HepG2 (cell line): ENCODE results near the gene ACADVL. TPM values are rescaled to one million over a fixed set of nuclear protein-coding genes. Genes with fewer than 3 reads are reported as not detected.

ENCODE experiments used
- CHD2 ChIP-seq: IDR thresholded peaks from 2 replicates; pipeline ENCODE4 v1.6.1; 2011; ENCODE audit warnings: low read depth, low read length, improper control_type of control experiment
- MAFF ChIP-seq: IDR thresholded peaks from 2 replicates; pipeline ENCODE4 v1.6.1; 2011; ENCODE audit warnings: low read depth, low read length, improper control_type of control experiment
- MEIS2 ChIP-seq: sonication (generic); formaldehyde crosslinking; IDR thresholded peaks from 2 replicates; pipeline ENCODE4 v1.9.0; 2021; ENCODE audit warnings: mild to moderate bottlenecking, missing genetic modification reagents
- NCOA1 ChIP-seq: sonication (generic); formaldehyde crosslinking; IDR thresholded peaks from 2 replicates; pipeline ENCODE4 v1.9.0; 2021; ENCODE audit warnings: missing genetic modification reagents
- PCBP1 ChIP-seq: fragments of 200-400 bp; formaldehyde crosslinking; IDR thresholded peaks from 2 replicates; pipeline ENCODE4 v1.6.1; 2017; ENCODE audit warnings: mild to moderate bottlenecking, low read depth, low read length, borderline replicate concordance
- RORA ChIP-seq: sonication (generic); formaldehyde crosslinking; IDR thresholded peaks from 2 replicates; pipeline ENCODE4 v1.5.0; 2020; ENCODE audit warnings: mild to moderate bottlenecking, missing genetic modification reagents, moderate library complexity
- SKI ChIP-seq: fragments of 450-650 bp; IDR thresholded peaks from one replicate; pipeline ENCODE4 v1.6.1; 2018; ENCODE audit warnings: mild to moderate bottlenecking; ENCODE audit not compliant: partially characterized antibody
- THAP11 ChIP-seq: IDR thresholded peaks from 2 replicates; pipeline ENCODE4 v1.6.1; 2016; ENCODE audit warnings: missing biosample characterization, missing genetic modification reagents
- YEATS4 ChIP-seq: sonication (generic); formaldehyde crosslinking; IDR thresholded peaks from 2 replicates; pipeline ENCODE4 v1.4.0; 2020; ENCODE audit warnings: missing genetic modification reagents, borderline replicate concordance
- ZC3H4 ChIP-seq: sonication (generic); formaldehyde crosslinking; IDR thresholded peaks from 2 replicates; pipeline ENCODE4 v1.4.0; 2020; ENCODE audit warnings: missing genetic modification reagents, borderline replicate concordance
- ZFP90 ChIP-seq: sonication (generic); formaldehyde crosslinking; IDR thresholded peaks from 2 replicates; pipeline ENCODE4 v1.8.0; 2022; ENCODE audit warnings: missing genetic modification reagents, mild to moderate bottlenecking, inconsistent platforms, borderline replicate concordance
- ZNF20 ChIP-seq: sonication (generic); formaldehyde crosslinking; IDR thresholded peaks from 2 replicates; pipeline ENCODE4 v1.4.0; 2020; ENCODE audit warnings: mild to moderate bottlenecking, moderate library complexity, missing genetic modification reagents
- ZNF30 ChIP-seq: sonication (generic); formaldehyde crosslinking; IDR thresholded peaks from 2 replicates; pipeline ENCODE4 v1.5.0; 2020; ENCODE audit warnings: mild to moderate bottlenecking, missing genetic modification reagents
- ZNF430 ChIP-seq: sonication (generic); formaldehyde crosslinking; IDR thresholded peaks from 2 replicates; pipeline ENCODE4 v1.9.0; 2021; ENCODE audit warnings: mild to moderate bottlenecking, missing genetic modification reagents
- ZNF543 ChIP-seq: sonication (generic); formaldehyde crosslinking; IDR thresholded peaks from 2 replicates; pipeline ENCODE4 v1.4.0; 2020; ENCODE audit warnings: mild to moderate bottlenecking, missing genetic modification reagents
- ZNF816 ChIP-seq: sonication (generic); formaldehyde crosslinking; IDR thresholded peaks from 2 replicates; pipeline ENCODE4 v1.8.0; 2022; ENCODE audit warnings: missing genetic modification reagents, mild to moderate bottlenecking, borderline replicate concordance
- polyA plus RNA-seq, 8 experiments: library from polyadenylated mRNA; depleted of rRNA in 3 of 8; stranded (reverse) in 7 of 8; unstranded in 1 of 8; fragments of >200 nt; fragmentation: Illumina TruSeq in 4 of 8; extraction: Trizol in 4 of 8; gene quantifications; 2 replicates each; pipeline versions ENCODE4 v1.2.1 to v1.2.3, GENCODE V29; 2011 to 2016; ENCODE audit warnings: low read depth in 4 of 8, missing spikeins in 1 of 8, mixed read lengths in 1 of 8; ENCODE audit not compliant: insufficient read depth in 1 of 8
- total RNA-seq, 5 experiments: library from RNA; depleted of rRNA; stranded (reverse); fragments of >200 nt; fragmentation: Illumina TruSeq; extraction: Trizol; gene quantifications; 2 replicates each; pipeline ENCODE4 v1.2.3, GENCODE V29; 2016; ENCODE audit warnings: low read depth in 1 of 5
- TF ChIP-seq, protein P1 (sequence below): IDR thresholded peaks from 2 replicates; pipeline ENCODE4 v1.4.0; 2020; ENCODE audit warnings: mild to moderate bottlenecking, missing genetic modification reagents
- TF ChIP-seq, protein P2 (sequence below): sonication (generic); formaldehyde crosslinking; IDR thresholded peaks from 2 replicates; pipeline ENCODE4 v1.4.0; 2020; ENCODE audit warnings: low read depth, mild to moderate bottlenecking, missing genetic modification reagents
- TF ChIP-seq, protein P3 (sequence below): sonication (generic); formaldehyde crosslinking; IDR thresholded peaks from 2 replicates; pipeline ENCODE4 v1.4.0; 2020; ENCODE audit warnings: missing genetic modification reagents
- TF ChIP-seq, protein P4 (sequence below): sonication (generic); formaldehyde crosslinking; IDR thresholded peaks from 2 replicates; pipeline ENCODE4 v1.4.0; 2020; ENCODE audit warnings: mild to moderate bottlenecking, missing genetic modification reagents
- TF ChIP-seq, protein P5 (sequence below): sonication (generic); formaldehyde crosslinking; conservative IDR thresholded peaks from 2 replicates; pipeline ENCODE4 v1.4.0; 2020; ENCODE audit warnings: missing genetic modification reagents

The ACADVL gene
- total and polyA plus RNA-seq, 2 of the 13 experiments (the other 11 are each of a cell fraction or from before 2014, with no cell fraction given) = 219 to 412 TPM

DNA sequence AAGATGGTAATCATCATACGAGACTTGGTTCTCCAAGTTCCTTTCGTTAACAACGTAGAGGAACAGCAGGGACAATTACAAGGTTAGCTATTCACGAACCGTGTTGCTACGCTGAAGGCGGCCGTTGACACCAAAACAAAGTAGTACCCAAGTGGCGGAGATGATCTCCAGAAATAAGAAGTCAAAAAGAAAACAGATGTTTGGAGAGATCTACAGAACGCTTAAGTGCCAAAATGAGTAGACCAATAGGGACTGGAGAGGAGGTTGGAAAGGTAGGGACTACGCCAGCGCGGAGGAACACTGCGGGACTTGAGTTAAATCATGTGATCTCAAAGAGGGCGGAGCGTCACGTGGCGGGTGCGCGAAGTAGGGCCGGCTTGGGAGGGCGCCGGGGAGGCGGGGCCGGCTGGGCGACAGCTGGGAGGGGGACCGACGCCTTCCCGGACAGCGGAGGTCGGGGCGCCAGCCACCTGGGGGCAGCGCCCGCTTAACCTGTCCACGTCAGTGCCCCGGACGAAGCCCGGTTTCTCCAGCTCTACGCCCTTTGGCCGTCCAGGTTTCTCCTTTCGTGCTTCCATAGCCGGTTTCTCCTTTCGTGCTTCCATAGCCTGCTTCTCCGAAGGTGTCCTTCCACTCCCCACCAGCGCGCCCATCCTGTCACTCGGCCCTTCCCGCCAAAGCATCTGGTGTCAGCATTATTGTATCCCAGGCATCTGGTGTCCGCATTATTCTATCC is 23.1 kb downstream of the ACADVL start (continued):
- TF ChIP-seq ZNF816 (no peak), ZNF543 (CRISPR knock-in tag) (0 out of 2 replicates have a peak, but pooled peaks have one; percentile 43), ZNF20 (0 out of 2 replicates have a peak, but pooled peaks have one; percentile 20), YEATS4 (CRISPR knock-in tag) (peak; percentile 94), PCBP1 (peak; percentile 92), SKI (peak; percentile 73), ZC3H4 (CRISPR knock-in tag) (0 out of 2 replicates have a peak, but pooled peaks have one; percentile 37), CHD2 (peak; percentile 84), ZNF430 (CRISPR knock-in tag) (peak; percentile 56; the same call in 1 of the 2 replicates), ZNF30 (CRISPR knock-in tag) (no peak), RORA (CRISPR knock-in tag) (no peak), THAP11 (peak; percentile 91), ZFP90 (CRISPR knock-in tag) (0 out of 2 replicates have a peak, but pooled peaks have one; percentile 27), MAFF (0 out of 2 replicates have a peak, but pooled peaks have one; percentile 26), MEIS2 (CRISPR knock-in tag) (peak; percentile 51; the same call in 1 of the 2 replicates), NCOA1 (CRISPR knock-in tag) (no peak)
- TF ChIP-seq, protein P1, sequence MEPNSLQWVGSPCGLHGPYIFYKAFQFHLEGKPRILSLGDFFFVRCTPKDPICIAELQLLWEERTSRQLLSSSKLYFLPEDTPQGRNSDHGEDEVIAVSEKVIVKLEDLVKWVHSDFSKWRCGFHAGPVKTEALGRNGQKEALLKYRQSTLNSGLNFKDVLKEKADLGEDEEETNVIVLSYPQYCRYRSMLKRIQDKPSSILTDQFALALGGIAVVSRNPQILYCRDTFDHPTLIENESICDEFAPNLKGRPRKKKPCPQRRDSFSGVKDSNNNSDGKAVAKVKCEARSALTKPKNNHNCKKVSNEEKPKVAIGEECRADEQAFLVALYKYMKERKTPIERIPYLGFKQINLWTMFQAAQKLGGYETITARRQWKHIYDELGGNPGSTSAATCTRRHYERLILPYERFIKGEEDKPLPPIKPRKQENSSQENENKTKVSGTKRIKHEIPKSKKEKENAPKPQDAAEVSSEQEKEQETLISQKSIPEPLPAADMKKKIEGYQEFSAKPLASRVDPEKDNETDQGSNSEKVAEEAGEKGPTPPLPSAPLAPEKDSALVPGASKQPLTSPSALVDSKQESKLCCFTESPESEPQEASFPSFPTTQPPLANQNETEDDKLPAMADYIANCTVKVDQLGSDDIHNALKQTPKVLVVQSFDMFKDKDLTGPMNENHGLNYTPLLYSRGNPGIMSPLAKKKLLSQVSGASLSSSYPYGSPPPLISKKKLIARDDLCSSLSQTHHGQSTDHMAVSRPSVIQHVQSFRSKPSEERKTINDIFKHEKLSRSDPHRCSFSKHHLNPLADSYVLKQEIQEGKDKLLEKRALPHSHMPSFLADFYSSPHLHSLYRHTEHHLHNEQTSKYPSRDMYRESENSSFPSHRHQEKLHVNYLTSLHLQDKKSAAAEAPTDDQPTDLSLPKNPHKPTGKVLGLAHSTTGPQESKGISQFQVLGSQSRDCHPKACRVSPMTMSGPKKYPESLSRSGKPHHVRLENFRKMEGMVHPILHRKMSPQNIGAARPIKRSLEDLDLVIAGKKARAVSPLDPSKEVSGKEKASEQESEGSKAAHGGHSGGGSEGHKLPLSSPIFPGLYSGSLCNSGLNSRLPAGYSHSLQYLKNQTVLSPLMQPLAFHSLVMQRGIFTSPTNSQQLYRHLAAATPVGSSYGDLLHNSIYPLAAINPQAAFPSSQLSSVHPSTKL (CRISPR knock-in tag) = peak; percentile 76
- TF ChIP-seq, protein P2, sequence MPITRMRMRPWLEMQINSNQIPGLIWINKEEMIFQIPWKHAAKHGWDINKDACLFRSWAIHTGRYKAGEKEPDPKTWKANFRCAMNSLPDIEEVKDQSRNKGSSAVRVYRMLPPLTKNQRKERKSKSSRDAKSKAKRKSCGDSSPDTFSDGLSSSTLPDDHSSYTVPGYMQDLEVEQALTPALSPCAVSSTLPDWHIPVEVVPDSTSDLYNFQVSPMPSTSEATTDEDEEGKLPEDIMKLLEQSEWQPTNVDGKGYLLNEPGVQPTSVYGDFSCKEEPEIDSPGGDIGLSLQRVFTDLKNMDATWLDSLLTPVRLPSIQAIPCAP = no peak
- TF ChIP-seq, protein P3, sequence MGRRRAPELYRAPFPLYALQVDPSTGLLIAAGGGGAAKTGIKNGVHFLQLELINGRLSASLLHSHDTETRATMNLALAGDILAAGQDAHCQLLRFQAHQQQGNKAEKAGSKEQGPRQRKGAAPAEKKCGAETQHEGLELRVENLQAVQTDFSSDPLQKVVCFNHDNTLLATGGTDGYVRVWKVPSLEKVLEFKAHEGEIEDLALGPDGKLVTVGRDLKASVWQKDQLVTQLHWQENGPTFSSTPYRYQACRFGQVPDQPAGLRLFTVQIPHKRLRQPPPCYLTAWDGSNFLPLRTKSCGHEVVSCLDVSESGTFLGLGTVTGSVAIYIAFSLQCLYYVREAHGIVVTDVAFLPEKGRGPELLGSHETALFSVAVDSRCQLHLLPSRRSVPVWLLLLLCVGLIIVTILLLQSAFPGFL (CRISPR knock-in tag) = no peak
- TF ChIP-seq, protein P4, sequence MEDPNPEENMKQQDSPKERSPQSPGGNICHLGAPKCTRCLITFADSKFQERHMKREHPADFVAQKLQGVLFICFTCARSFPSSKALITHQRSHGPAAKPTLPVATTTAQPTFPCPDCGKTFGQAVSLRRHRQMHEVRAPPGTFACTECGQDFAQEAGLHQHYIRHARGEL (CRISPR knock-in tag) = no peak
- TF ChIP-seq, protein P5, sequence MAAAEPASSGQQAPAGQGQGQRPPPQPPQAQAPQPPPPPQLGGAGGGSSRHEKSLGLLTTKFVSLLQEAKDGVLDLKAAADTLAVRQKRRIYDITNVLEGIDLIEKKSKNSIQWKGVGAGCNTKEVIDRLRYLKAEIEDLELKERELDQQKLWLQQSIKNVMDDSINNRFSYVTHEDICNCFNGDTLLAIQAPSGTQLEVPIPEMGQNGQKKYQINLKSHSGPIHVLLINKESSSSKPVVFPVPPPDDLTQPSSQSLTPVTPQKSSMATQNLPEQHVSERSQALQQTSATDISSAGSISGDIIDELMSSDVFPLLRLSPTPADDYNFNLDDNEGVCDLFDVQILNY (CRISPR knock-in tag) = 0 out of 2 replicates have a peak, but pooled peaks have one; percentile 15
